Neuronal stem cell (in vitro differentiated cells): ENCODE data around the gene COTL1.

Source experiments
- DNase-seq: peaks from one replicate; pipeline ENCODE4 v3.0.0-alpha.2; 2013; ENCODE audit warnings: low spot score
- H2AFZ ChIP-seq: one replicate; pipeline ENCODE4 v1.6.1; 2013; ENCODE audit warnings: mild to moderate bottlenecking, low read length, inconsistent platforms
- H2AK5ac ChIP-seq: 2 replicates; pipeline ENCODE4 v1.6.1; 2013; ENCODE audit warnings: low read depth, mild to moderate bottlenecking, inconsistent platforms, low read length, moderate library complexity, mixed read lengths
- H2BK120ac ChIP-seq: 2 replicates; pipeline ENCODE4 v1.6.1; 2013; ENCODE audit warnings: low read depth, mild to moderate bottlenecking, inconsistent platforms, low read length, moderate library complexity, mixed read lengths
- H2BK12ac ChIP-seq: one replicate; pipeline ENCODE4 v1.6.1; 2013; ENCODE audit warnings: low read length, inconsistent platforms
- H2BK15ac ChIP-seq: 2 replicates; pipeline ENCODE4 v1.6.1; 2013; ENCODE audit warnings: mild to moderate bottlenecking, low read length, inconsistent platforms, mixed read lengths
- H2BK5ac ChIP-seq: one replicate; pipeline ENCODE4 v1.6.1; 2013; ENCODE audit warnings: inconsistent platforms, mild to moderate bottlenecking, low read length, moderate library complexity
- H3K14ac ChIP-seq: one replicate; pipeline ENCODE4 v1.6.1; 2013; ENCODE audit warnings: low read length, inconsistent platforms
- H3K18ac ChIP-seq: 2 replicates; pipeline ENCODE4 v1.6.1; 2013; ENCODE audit warnings: low read length, inconsistent platforms
- H3K23ac ChIP-seq: 2 replicates; pipeline ENCODE4 v1.6.1; 2013; ENCODE audit warnings: low read depth, mild to moderate bottlenecking, mixed read lengths, low read length, inconsistent platforms; ENCODE audit not compliant: poor library complexity
- H3K27ac ChIP-seq: replicated peaks from 3 replicates; pipeline ENCODE4 v1.5.1; 2013; ENCODE audit warnings: low read length, inconsistent platforms
- H3K27me3 ChIP-seq, 3 experiments: 2 replicates each; pipeline ENCODE4 v1.6.1; 2013; ENCODE audit warnings: low read length in 3 of 3, mild to moderate bottlenecking in 2 of 3, inconsistent platforms in 1 of 3, low read depth in 1 of 3, mixed read lengths in 1 of 3, moderate library complexity in 1 of 3; ENCODE audit not compliant: control insufficient read depth in 3 of 3, insufficient read depth in 3 of 3
- H3K36me3 ChIP-seq, 2 donors: replicated peaks in 1 of 2; 2 replicates each; pipeline ENCODE4 v1.6.1; 2013; ENCODE audit warnings: low read length in 2 of 2; ENCODE audit not compliant: control insufficient read depth in 2 of 2, insufficient read depth in 2 of 2
- H3K4ac ChIP-seq: 2 replicates; pipeline ENCODE4 v1.6.1; 2013; ENCODE audit warnings: inconsistent platforms, mild to moderate bottlenecking, low read length, moderate library complexity
- H3K4me1 ChIP-seq, 2 donors: 1 replicate in 1 of 2; 2 replicates in 1 of 2; pipeline ENCODE4 v1.6.1; 2013; ENCODE audit warnings: low read length in 2 of 2, low read depth in 1 of 2; ENCODE audit not compliant: control insufficient read depth in 2 of 2, insufficient read depth in 1 of 2
- H3K4me2 ChIP-seq: one replicate; pipeline ENCODE4 v1.6.1; 2013; ENCODE audit warnings: mild to moderate bottlenecking, low read length, inconsistent platforms; ENCODE audit not compliant: insufficient read depth, poor library complexity, severe bottlenecking
- H3K4me3 ChIP-seq, 2 donors: 2 replicates each; pipeline ENCODE4 v1.5.1; 2013; ENCODE audit warnings: low read length in 2 of 2, mild to moderate bottlenecking in 2 of 2, inconsistent platforms in 1 of 2, moderate library complexity in 1 of 2
- H3K79me1 ChIP-seq: one replicate; pipeline ENCODE4 v1.6.1; 2013; ENCODE audit warnings: low read depth, mild to moderate bottlenecking, inconsistent platforms, low read length, moderate library complexity
- H3K9ac ChIP-seq: one replicate; pipeline ENCODE4 v1.6.1; 2013; ENCODE audit warnings: mild to moderate bottlenecking, low read depth, low read length, inconsistent platforms; ENCODE audit not compliant: poor library complexity
- H3K9me3 ChIP-seq, 2 donors: replicated peaks in 1 of 2; 2 replicates each; pipeline versions ENCODE3 to v1.6.1; 2013; ENCODE audit warnings: low read length in 2 of 2, mild to moderate bottlenecking in 2 of 2, inconsistent platforms in 1 of 2, low read depth in 1 of 2, mixed read lengths in 1 of 2, moderate library complexity in 1 of 2; ENCODE audit not compliant: control insufficient read depth in 2 of 2, insufficient read depth in 1 of 2
- H4K8ac ChIP-seq: one replicate; pipeline ENCODE4 v1.6.1; 2013; ENCODE audit warnings: low read depth, mild to moderate bottlenecking, inconsistent platforms, low read length, moderate library complexity
- H4K91ac ChIP-seq: one replicate; pipeline ENCODE4 v1.6.1; 2013; ENCODE audit warnings: low read length, low read depth, mild to moderate bottlenecking, inconsistent platforms; ENCODE audit not compliant: poor library complexity
- WGBS, 2 donors: extraction: QIAGEN DNeasy Blood & Tissue Kit; methylation state at CpG; one replicate each; pipeline ENCODE4 v1.1.7; 2013; ENCODE audit warnings: missing lambda C conversion rate in 2 of 2, mixed read lengths in 1 of 2; ENCODE audit not compliant: insufficient read length in 2 of 2, insufficient replicate concordance in 1 of 2; ENCODE audit errors: extremely low coverage in 2 of 2; 5-methylcytosine and 5-hydroxymethylcytosine counted together

The COTL1 gene

DNA sequence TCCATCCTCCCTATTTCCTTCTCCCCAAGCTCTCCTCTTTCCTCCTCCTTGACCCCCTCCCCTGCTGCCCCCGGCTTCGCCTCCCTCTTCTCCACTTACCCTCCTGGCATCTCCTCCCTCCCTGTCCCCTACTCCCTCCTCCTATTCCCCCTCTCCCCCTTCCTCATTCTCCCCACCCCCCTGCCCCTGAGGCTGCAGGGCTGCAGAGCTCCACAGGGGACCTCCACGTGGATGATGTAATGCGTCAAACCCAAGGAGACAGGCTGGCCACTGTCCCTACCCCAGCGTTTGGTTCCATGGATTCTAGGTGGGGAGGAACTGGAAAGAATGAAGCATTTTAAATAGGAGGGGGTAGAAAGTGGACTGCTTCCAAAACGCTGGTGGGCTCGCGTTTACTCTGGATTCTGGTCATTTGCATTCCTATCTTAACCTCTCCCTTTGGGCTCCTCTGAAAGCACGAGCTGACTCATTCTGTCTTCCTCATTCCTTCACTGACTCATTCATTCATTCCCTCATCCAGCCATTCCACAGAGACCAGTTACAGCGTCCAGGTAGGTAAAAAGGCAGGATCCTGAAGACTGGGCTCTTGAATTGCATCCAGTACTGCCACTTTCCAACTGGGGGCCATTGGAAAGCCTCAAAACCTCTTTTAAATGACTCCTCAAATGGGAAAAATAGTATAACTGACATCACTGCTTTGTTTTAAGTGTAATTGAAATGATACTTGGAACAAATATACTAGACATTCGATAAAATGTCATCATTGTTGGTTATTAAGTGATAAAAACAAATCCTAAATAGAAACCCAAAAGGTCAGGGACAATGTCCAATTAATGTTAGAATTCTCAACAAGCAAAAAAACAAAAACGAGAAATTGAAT lies 943 bp upstream of the COTL1 start:
- Histone ChIP-seq H3K23ac (no peak overlapping the region), H3K9me3 (no peaks in the 10 kb centered on the region), H2BK15ac (no peak overlapping the region), H3K4me2 (peak overlapping the region; percentile 48), H3K36me3 (peaks cover 4 to 31% of the 10 kb centered on the region in 2 donors), H3K4ac (no peak overlapping the region), H2AK5ac (no peak overlapping the region), H3K79me1 (peaks cover 7% of the 10 kb centered on the region), H3K27ac (peak overlapping the region; percentile 66), H2BK5ac (no peak overlapping the region), H3K4me1 (peaks cover 28 to 33% of the 10 kb centered on the region in 2 donors), H3K4me3 (peak overlapping the region in 1 of 2 donors; percentile 31), H3K27me3 (no peaks in the 10 kb centered on the region), H4K8ac (no peak overlapping the region), H2BK12ac (no peak overlapping the region), H4K91ac (no peak overlapping the region), H3K18ac (peak overlapping the region; percentile 35), H3K14ac (no peak overlapping the region), H2AFZ (peak overlapping the region; percentile 67), H3K9ac (no peak overlapping the region), H2BK120ac (no peak overlapping the region)
- DNase-seq, result peak; percentile 52
- WGBS, 2 donors, result no CpG with 5 or more reads among the region's 12 CpGs

DNA sequence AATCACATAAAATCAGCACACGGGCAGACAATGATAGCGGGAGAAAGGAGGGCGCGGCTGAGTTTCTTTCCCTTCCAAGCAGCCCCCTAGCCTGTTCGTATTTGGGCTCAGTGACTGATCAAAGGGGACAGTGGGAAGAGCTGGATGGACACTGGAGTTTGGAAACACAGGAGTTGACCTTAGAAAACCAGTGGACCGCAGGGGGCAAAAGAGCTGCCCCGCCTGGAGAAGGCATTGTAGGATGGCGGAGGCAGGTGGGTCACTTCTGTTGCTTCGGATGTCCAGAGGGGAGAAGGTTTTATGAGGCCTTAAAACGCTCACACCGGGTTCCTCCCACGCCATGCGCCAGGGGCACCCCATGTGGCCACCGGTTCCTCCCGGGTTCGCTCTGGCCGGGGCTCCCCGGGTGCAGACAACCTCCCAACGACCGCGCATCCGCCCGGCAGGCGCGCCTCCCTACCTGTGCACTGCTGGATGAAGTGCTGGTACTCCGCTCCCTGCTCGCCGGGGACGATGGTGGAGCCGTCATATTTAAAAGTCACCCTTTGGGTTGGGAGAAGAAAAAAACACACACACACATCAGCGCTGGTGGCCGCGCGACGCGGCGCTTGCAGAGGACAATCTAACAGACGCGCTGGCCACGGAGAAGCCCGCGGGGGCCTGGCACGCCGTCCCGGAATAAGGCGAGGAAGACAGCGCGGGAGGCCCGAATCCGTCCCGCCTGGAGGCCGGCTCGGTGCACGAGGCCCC lies 662 bp downstream of the COTL1 start:
- Histone ChIP-seq H2AK5ac (peak overlapping the region; percentile 60), H3K27me3 (no peaks in the 10 kb centered on the region), H3K27ac (no peak overlapping the region), H3K18ac (peak overlapping the region; percentile 94), H3K9ac (peak overlapping the region; percentile 91), H3K14ac (no peak overlapping the region), H3K4me2 (peak overlapping the region; percentile 84), H2AFZ (peak overlapping the region; percentile 51), H3K4ac (peak overlapping the region; percentile 40), H3K36me3 (peaks cover 9 to 45% of the 10 kb centered on the region in 2 donors), H3K23ac (peak overlapping the region; percentile 88), H2BK5ac (peak overlapping the region; percentile 47), H3K4me3 (peak overlapping the region; percentile 72 to 99), H4K8ac (no peak overlapping the region), H2BK12ac (peak overlapping the region; percentile 89), H3K4me1 (peaks cover 28 to 35% of the 10 kb centered on the region in 2 donors), H3K79me1 (peaks cover 10% of the 10 kb centered on the region), H2BK120ac (peak overlapping the region; percentile 27), H2BK15ac (peak overlapping the region; percentile 77), H4K91ac (no peak overlapping the region), H3K9me3 (no peaks in the 10 kb centered on the region)
- no CpG with 5 or more reads among the region's 54 CpGs for WGBS, 2 donors
- DNase-seq, result no peak

DNA sequence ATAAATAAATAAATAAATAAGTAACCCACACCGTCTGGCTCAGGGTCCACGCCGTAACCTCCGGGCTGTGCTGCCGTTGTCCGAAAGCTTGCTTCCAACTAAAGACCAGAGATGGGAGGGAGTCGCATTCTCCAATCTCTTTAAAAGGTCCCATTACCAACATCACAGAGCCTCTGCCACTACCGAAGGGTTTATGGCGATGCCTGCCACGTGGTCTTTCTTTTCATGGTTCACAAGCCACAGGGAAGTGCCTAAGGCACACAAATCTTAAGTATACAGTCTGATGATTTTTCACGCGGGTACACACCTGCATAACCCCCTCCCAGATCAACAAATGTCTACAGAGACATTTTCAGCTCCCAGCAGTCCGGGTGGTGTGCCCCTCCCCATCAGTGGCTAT lies 1.4 kb downstream of the COTL1 start:
- WGBS, 2 donors, result no CpG with 5 or more reads among the region's 13 CpGs
- peaks cover 12% of the 10 kb centered on the region for H3K79me1 ChIP-seq
- DNase-seq, result no peak
- no peak overlapping the region for H2AK5ac ChIP-seq
- no peaks in the 10 kb centered on the region for H3K27me3 ChIP-seq
- H3K4me3 ChIP-seq, result peak overlapping the region; percentile 72 to 99
- H4K91ac ChIP-seq, result no peak overlapping the region
- no peaks in the 10 kb centered on the region for H3K9me3 ChIP-seq
- H4K8ac ChIP-seq, result no peak overlapping the region
- no peak overlapping the region for H3K4ac ChIP-seq
- no peak overlapping the region for H2BK15ac ChIP-seq
- no peak overlapping the region for H3K23ac ChIP-seq
- H3K14ac ChIP-seq, result no peak overlapping the region
- H3K18ac ChIP-seq, result no peak overlapping the region
- H2BK5ac ChIP-seq, result no peak overlapping the region
- no peak overlapping the region for H2BK120ac ChIP-seq
- peaks cover 15 to 52% of the 10 kb centered on the region in 2 donors for H3K36me3 ChIP-seq
- H3K4me1 ChIP-seq, result peaks cover 26 to 31% of the 10 kb centered on the region in 2 donors
- H3K27ac ChIP-seq, result no peak overlapping the region
- peak overlapping the region; percentile 84 for H3K4me2 ChIP-seq
- no peak overlapping the region for H2AFZ ChIP-seq
- no peak overlapping the region for H2BK12ac ChIP-seq
- no peak overlapping the region for H3K9ac ChIP-seq
